Glomerular visceral epithelial cell (primary cell): Measurements from ENCODE around the gene APOBEC3G.

Source experiments
- DNase-seq: peaks from one replicate; pipeline ENCODE4 v3.0.0-alpha.2; 2016; ENCODE audit errors: extremely low spot score

APOBEC3G gene

DNA sequence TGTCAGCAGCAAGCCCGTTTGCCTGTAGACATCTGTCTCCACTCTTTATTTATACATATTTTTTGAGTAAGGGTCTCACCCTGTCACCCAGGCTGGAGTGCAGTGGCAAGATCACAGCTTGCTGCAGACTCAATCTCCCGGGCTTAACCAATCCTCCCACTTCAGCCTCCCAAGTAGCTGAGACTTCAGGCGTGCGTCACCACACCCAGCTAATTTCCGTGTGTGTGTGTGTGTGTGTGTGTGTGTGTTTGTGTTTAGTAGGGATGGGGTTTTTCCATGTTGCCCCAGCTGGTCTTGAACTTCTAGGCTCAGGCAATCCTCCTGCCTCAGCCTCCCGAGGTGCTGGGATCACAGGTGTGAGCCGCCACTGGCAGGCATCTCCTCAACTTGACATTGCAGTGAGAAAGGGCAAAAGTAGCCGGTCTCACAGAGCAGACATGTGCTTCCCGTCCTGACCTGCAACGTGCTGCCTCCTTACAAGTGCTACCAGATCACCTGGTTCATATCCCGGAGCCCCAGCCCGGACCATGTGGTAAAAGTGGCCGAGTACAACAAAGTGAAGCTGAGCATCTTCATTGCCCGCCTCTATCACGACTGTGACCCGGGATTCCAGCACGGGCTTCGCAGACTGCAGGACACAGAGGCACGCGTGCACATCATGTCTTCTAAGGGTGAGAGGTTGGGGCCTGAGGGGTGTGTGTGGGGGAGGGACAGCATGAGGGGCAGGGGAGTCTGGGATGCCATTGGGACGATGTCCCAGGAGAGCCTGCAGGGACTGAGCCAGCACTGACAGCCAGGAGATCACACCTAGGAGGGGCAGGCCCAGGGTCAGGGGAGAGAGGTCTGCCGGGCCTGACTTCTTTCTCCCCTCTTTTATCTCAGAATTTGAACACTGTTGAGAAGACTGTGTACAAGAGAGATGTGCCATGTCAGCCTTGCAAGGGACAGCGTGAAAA lies 14.3 kb downstream of the APOBEC3G start:
- DNase-seq = no peak

DNA sequence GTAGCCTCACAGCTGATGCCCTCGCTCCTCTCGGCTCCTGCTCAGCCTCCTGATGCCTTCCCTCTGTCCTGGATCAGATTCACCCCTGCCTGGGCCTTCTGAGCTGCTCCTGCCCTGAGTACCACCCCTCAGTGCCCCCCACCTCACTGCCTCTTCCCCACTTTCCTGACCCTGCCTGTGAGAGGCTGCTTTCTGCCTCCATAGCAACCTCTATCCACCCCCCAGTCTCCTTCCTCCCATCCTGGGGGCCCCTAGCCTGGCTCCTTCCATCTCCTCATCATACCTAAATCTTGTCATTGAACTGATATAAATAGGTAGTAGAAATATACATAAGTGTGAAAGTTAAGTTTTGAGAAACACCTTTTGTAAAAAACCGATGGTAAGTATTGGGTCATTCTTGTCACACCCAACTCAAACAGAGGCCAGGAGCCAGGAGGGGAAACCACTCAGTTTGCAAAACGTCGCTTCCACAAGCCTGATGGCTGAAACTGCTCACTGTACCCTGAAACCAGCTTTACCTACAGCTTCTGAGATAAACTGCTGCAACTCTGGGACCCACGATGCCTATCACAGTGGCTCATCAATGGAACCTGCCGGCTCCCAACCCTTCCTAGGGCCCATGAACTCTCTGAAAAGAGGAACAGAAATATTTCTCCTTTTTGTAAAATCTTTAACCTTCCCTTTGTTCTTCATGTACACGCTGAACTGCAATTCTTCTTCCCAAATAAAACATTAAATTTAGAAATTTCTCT lies 15.2 kb downstream of the APOBEC3G start:
- no peak for DNase-seq

DNA sequence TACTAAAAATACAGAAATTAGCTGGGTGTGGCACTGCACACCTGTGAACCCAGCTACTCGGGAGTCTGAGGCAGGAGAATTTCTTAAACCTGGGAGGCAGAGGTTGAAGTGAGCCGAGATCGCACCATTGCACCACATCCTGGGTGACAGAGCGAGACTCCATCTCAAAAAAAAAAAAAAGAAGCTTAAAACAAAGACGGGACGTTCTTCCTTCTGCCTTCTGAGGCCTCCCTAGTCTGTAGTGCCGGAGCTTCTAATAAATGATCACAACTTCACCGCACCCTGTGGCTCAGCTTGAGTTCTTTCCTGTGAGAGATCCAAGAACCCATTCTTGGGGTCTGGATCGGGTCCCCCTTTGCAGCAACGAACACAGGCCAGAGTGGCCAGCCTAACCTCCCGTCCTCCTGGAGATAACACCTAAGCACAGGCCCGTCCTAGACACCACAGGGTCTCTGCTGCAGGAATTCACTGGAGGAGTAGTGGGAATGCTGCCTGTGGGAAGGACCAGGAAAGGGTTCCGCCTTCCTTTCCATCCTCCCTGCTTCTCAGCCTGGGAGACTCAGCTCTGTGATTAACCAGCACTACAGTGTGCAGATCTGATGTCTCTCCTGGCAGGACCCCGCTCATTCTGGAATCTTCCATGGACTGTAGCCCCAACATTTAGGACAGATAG lies 17.8 kb downstream of the APOBEC3G start:
- no peak for DNase-seq

DNA sequence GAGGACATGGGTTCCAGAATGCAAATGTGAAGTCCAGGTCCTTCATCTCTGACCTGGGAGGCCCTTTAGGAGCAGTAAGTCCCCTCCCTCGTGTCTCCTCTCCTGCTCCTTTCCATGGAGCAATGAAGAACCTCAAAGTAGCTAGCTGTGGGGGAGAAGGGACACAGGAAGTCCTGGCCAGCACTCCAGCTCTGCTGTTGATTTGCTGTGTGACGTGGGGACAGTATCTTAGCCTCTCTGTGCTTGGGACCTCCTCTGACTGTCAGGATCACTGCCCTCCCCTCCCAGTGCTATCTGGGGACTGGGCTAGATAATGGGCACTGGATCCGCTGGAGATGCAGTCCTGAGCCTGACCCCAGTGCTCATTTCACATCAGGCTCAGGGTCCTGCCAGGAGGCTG lies 18.9 kb downstream of the APOBEC3G start:
- no peak for DNase-seq

DNA sequence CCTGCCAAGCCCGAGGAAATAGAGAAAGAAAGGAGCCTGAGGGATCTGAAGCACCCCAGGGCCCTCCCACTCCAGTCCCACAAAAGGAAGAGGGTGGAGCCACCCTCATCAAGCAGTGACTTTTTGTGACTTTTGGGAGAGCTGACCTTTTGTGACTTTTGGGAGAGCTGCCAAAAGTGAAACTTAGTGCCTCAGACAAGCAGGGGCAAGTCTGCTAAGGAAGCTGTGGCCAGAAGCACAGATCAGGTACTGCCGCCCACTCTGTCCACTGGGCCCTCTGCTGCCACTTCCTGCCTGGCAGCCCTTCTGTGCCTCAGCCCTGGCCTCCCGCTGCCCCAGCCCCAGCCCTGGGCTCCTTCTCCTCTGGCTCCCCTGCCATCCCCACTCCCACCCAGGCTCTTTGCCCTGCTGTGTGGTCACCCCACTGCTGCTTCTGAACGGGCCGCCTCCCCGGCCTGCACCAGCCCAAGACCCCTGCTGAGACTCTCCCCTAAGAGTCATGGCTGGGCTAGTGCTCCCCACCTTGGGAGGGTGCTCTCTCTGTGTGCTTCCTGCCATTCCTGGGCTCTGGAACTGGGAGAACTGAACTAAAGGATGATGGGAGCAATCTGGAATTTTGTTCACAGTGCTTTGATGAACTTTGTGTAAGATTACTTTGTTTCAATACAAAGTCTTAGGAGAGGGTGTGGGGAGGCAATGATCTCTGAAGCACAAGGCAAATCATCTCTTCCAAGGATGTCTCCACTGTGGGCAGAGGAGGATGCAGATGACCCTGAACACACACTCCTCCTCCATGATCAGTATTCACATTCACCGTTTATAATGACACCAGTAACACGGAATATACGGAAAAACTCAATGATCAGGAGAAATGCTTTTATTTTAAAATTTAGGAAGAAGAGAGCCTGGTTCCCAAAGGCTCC lies 20.3 kb downstream of the APOBEC3G start, which contains the start of gene APOBEC3H:
TSS of gene APOBEC3H (plus strand) at position 147 of the 923 bp plus-strand sequence. CDS start 3,035 bp downstream, outside the sequence.
- peak; percentile 32 for DNase-seq

DNA sequence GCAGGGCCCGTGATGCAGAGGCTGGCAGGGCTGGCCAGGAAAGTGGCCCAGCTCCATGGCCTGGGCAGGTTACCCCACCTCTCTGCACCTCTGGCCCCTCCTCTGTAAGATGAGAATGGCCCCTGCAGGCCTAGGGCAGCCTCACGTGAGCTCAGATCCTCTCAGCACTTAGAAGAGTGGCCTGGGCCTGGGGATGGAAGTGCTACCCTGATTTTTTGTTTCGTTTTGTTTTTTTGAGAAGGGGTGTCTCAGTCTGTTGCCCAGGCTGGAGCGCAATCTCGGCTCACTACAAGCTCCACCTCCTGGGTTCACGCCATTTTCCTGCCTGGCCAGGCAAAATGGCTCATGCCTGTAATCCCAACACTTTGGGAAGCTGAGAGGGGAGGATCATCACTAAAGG lies 21.0 kb downstream of the APOBEC3G start:
- DNase-seq = no peak

DNA sequence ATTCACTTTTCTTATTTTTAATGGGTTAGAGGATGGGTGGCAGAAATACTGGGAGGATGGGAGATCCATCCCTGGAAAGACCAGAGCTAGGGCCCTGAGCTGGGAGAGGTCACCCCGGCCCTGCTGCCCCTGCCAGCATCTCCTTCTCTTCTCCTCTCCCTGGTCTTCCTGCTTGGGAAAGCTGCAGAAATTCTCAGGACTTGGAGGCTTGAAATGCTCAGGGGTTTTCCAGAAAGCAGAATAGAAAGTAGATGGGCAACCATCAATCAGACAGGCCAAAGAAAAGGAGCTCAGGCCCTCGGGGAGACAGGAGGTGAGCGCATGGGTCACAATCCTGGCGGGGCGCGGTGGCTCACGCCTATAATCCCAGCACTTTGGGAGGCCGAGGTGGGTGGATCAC lies 21.5 kb downstream of the APOBEC3G start:
- DNase-seq = no peak

DNA sequence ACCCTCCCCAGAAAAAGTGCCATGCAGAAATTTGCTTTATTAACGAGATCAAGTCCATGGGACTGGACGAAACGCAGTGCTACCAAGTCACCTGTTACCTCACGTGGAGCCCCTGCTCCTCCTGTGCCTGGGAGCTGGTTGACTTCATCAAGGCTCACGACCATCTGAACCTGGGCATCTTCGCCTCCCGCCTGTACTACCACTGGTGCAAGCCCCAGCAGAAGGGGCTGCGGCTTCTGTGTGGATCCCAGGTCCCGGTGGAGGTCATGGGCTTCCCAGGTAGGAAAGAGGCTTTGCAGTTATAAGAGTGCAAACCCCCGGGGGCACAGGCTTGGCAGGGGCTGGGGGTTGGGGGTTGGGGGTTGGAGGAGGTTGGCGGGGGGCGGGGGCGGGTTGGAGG lies 24.2 kb downstream of the APOBEC3G start:
- DNase-seq = no peak

DNA sequence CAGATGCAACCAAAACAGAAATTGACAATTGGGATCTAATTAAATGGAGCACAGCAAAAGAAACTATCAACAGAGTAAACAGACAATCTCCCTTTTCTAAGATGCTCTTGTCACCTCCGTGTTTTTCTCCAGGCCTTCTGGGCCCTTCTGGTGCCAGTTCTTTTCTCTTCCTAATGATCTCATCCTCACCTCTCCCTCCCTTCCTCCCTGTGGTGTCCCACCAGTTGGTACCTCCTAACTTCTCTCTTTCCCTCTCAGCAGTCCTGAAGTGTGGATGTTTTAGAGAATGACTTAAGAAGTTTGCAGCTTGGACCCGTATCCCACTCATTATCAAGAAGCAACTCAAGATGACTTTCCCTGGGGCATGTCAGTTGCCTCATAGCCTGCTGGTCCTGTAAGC lies 26.4 kb downstream of the APOBEC3G start:
- no peak for DNase-seq

DNA sequence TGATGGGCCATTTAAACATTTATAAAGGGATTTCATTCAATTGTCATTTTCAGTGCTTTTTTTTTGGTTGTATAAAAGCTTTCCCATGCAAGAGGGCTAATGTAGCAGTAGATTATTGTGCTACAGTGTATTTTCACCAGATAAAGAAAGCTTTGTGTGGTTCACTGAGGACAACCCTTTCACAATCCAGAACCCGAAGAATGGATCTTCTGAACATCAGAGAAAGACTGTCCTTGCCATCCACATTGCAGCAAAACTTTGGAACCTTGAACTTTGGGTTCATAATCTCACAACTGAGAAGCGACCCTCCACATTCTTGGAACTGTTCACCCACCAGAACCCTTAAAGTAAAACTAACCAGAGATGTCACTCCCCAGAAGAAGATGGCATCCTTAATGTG lies 29.3 kb downstream of the APOBEC3G start:
- no peak for DNase-seq

DNA sequence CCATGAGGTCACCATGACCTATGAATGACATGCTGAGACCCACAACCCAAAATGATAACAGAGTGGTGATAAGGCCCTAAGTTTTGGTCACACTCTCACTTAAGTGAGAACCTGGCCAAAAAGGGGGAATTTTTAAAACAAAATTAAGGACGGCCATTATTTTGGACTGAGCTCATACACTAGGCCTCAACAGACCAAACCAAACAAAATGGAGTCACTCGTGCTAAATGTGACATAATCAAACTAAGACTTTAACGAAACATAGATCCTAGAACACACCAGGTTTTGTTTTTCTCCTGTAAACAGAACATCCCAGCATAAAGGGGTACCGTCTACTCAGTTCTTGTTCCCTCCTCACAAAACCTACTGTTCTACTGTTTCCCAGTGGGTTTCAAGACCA lies 31.4 kb downstream of the APOBEC3G start:
- DNase-seq = no peak

DNA sequence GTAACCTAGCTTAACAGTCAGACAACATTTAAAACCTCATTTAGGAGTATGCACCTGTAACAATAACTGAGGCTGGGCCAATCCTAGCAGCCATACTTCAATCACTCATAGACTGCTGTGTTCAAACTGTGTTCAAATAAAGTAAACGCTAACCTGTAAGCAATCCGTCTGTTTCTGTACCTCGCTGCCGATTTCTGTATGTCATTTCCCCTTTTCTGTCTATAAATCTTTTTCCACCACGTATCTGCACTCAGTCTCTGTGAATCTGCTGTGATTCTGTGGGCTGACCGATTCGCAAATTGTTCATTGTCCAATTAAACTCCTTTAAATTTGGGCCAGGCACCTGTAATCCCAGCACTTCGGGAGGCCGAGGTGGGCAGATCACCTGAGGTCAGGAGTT lies 32.3 kb downstream of the APOBEC3G start:
- DNase-seq = no peak

DNA sequence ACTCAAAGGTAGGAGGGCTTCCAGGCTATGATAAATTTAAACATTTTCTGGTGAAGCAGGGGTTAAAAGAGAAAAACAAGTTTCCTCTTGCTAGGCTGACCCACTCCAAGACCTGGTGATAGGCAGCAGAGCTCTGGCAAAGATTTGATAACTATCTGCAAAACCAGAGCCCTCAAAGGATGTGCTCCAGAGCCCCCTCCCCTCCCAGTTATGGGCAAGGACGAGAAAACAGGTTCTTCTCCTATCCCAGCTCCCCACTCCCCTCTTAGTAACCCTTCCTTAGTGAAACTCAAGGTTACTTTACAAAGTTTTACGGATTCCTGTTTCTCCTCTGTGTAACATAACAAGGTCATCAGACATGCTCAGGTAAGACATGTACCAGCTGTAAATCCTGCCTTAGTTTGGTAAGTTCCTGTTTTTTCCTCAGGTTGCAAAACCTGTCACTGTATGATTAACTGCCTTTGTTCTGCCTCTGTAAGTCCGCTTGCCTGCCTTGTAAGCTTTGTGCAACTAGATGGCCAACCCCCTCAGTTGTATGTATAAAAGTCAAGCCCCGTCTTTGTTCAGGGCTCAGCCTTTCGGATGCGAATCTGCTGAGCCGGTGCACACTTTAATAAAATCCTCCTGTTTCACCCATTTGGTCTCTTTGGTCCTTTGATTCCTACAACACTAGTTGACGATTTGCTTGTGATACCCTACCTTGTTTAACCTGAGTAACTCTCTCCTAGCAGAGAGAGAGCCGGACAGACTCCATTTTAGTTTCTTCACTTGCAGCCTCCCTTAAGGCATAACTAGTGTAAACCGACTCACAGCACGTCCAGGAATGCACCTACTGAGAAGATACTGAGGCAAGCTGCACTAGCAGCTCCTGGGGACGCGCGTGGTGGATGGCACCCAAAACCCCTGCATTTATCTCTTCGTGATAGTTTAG lies 33.8 kb downstream of the APOBEC3G start:
- DNase-seq = no peak

DNA sequence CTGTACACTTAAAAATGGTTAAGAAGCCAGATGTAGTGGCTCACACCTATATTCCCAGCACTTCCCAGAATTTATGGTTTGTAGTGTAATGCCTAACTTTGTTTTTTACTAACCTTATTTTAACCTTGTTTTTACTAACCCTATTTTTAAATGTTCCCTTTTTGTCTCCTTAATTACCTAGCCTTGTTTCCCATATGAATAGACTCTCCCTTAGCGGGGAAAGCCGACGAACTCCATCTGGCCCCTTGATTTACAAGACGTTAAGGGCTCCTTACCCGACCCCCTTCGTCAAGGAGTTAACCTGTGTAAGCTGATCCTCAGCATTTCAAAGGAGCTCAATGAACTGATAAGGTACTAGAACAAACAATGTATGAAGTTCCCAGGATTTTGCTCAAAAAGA lies 37.0 kb downstream of the APOBEC3G start:
- DNase-seq = no peak

DNA sequence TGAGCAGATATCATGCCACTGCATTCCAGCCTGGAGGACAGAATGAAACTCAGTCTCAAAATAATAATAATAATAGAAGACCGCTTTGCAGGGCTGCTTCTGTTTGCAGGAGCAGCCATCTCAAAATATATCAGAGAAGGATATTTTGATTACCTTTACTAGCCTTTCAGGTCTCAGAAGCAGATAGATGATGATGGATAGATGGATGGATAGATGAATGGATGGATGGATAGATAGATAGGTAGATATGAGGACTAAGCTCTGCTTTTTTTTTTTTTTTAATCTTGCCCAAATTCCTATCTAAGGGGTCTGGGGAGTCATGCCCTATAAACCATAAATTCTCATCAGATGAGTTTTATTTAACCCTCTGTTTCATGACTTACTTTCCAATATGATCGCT lies 38.5 kb downstream of the APOBEC3G start:
- no peak for DNase-seq

DNA sequence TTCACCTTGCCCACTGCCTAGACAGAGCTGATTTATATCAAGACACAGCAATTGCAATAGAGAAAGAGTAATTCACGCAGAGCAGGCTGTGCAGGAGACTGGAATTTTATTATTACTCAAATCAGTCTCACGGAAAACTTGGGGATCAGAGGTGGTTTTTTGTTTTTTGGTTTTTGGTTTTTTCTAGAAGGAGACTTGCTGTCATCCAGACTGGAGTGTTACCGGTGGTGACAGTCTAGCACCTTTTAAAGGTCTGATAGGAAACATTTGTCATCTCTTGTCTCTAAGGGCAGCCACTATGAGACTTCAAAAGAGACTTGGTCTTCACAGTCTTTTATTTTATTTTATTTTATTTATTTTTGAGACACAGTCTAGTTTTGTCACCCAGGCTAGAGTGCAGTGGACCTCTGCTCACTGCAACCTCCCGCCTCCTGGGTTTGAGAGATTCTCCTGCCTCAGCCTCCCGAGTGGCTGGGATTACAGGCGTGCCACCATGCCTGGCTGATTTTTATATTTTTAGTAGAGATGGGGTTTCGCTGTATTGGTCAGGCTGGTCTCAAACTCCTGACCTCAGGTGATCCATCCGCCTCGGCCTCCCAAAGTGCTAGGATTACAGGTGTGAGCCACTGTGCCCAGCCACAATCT lies 39.0 kb downstream of the APOBEC3G start:
- DNase-seq = no peak

DNA sequence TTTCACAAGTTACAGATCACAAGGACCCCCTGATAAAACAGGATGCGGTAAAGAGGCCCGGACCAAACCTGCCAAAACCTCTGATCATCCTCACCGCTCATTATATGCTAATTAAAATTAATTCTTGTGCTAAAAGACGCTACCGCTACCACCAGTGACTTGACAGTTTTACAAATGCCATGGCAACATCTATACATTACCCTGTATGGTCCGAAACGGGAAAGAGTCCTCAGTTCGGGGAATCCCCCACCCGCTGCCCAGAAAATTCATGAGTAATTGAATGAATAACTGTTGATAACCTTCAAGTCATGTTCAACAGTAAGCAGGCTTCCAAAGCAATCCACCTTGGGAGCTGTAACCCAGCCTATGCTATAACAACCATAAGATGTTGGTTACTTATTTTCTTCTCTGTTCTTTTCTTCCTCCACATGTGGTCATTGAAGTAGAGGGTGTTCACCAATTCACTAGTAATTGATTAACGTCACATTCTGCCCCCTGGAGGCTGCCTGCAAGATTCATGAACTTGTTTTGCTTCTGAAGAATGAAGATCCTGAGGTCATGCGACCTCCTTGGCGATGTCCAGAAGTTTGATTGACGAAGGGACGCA lies 40.6 kb downstream of the APOBEC3G start:
- DNase-seq = peak; percentile 40

DNA sequence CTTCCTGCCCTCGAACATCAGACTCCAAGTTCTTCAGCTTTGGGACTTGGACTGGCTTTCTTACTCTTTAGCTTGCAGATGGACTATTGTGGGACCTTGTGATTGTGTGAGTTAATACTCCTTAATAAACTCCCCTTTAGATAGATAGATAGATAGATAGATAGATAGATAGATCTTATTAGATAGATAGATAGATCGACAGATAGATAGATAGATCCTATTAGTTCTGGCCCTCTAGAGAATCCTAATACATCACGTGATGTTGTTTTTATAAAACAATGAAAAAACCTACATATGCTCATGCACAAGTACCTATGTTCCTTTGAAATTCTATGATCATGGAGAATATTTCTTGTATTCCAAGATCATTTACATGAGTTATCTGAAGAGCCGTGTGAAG lies 43.9 kb downstream of the APOBEC3G start:
- DNase-seq = no peak
